LNCaP clone FGC (cell line): Measurements from ENCODE around the gene GPR155.
"Not testable (repeated sequence)": the region's sequence is repeated elsewhere in the genome, so short reads cannot be mapped to it uniquely, and the experiment has no call there.

ENCODE experiments used
- DNase-seq: peaks from one replicate; pipeline ENCODE4 v3.0.0-alpha.2; 2011; ENCODE audit warnings: low read depth
- H3K4me3 ChIP-seq: 2 replicates; pipeline ENCODE4 v1.5.1; 2011; ENCODE audit warnings: mild to moderate bottlenecking, low read depth, low read length, control low read depth
- TF ChIP-seq, protein P1 (sequence below): IDR thresholded peaks from 2 replicates; pipeline ENCODE4 v1.5.1; 2012; ENCODE audit warnings: mild to moderate bottlenecking; ENCODE audit not compliant: control insufficient read depth, insufficient read depth; ENCODE audit errors: extremely low read depth

The GPR155 gene

GRCh38 chr2:174412256-174412655 lies 74.6 kb downstream of the GPR155 start:
- DNase-seq = no peak
- no peak overlapping the region for H3K4me3 ChIP-seq
- TF ChIP-seq, protein P1, sequence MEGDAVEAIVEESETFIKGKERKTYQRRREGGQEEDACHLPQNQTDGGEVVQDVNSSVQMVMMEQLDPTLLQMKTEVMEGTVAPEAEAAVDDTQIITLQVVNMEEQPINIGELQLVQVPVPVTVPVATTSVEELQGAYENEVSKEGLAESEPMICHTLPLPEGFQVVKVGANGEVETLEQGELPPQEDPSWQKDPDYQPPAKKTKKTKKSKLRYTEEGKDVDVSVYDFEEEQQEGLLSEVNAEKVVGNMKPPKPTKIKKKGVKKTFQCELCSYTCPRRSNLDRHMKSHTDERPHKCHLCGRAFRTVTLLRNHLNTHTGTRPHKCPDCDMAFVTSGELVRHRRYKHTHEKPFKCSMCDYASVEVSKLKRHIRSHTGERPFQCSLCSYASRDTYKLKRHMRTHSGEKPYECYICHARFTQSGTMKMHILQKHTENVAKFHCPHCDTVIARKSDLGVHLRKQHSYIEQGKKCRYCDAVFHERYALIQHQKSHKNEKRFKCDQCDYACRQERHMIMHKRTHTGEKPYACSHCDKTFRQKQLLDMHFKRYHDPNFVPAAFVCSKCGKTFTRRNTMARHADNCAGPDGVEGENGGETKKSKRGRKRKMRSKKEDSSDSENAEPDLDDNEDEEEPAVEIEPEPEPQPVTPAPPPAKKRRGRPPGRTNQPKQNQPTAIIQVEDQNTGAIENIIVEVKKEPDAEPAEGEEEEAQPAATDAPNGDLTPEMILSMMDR = no peak

GRCh38 chr2:174410039-174410438 lies 76.8 kb downstream of the GPR155 start:
- not testable (repeated sequence) for DNase-seq, H3K4me3 ChIP-seq

DNA sequence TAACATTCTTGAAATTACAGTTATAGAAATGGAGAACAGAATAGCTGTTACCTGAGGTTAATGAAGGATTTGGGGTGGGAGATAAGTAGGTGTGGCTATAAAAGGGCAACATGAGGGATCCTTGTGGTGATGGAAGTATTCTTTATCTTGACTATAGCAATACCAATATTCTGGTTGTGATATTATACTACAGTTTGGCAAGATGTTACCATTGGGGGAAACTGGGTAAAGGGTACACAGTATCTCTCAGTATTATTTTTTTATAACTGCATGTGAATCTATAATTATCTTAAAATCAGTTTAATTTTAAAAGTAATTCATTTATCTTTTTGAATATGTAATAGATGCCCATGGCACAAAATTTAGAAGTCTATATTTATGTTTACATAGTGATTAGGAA lies 83.2 kb downstream of the GPR155 start:
- no peak for DNase-seq
- no peak overlapping the region for H3K4me3 ChIP-seq
- TF ChIP-seq, protein P1 = no peak

GRCh38 chr2:174400853-174401252 lies 86.0 kb downstream of the GPR155 start:
- no peak overlapping the region for H3K4me3 ChIP-seq
- DNase-seq = no peak
- TF ChIP-seq, protein P1 = no peak

- no peak overlapping the region for H3K4me3 ChIP-seq
- DNase-seq = no peak
- TF ChIP-seq, protein P1 = no peak
Measured at GRCh38 chr2:174399171-174399570, 87.7 kb downstream of the GPR155 start.

DNA sequence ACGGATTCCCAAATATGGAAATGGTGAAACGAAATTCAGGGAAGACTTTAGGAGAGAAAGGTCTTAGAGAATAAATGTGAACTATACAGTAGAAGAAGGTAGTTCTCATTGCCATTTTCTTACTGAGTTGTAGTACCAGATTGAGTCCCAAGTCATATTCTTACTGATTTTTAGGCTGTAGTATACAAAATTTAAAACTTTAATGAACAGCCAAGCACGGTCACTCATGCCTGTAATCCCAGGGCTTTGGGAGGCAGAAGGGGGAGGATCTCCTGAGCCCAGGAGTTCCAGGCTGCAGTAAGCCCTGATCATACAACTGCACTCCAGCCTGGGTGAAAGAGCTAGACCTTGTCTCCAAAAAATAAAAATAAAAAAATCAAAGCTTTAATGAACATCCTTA lies 89.1 kb downstream of the GPR155 start:
- TF ChIP-seq, protein P1 = no peak
- no peak overlapping the region for H3K4me3 ChIP-seq
- no peak for DNase-seq

GRCh38 chr2:174395969-174396630 lies 90.7 kb downstream of the GPR155 start:
- no peak for DNase-seq
- TF ChIP-seq, protein P1 = no peak
- peak overlapping the region; percentile 85 for H3K4me3 ChIP-seq
